Astrocyte (in vitro differentiated cells and primary cell): ENCODE results near the gene MACC1. TPM values are rescaled to one million over a fixed set of nuclear protein-coding genes. Genes with fewer than 3 reads are reported as not detected.
A peak's percentile ranks its signal among the peaks of the same experiment; 100 is the strongest.

Source experiments
- DNase-seq: peaks from one replicate; pipeline ENCODE4 v3.0.0-alpha.2; 2010; ENCODE audit warnings: low read depth
- FAIRE-seq: peaks from 2 replicates; lab custom pipeline; 2011; peaks lifted over from hg19 to GRCh38; lab: Jason Lieb, UNC
- H2AFZ ChIP-seq: 2 replicates; pipeline ENCODE4 v1.6.0; 2012; ENCODE audit warnings: low read depth, low read length, inconsistent platforms
- H3K27ac ChIP-seq: 2 replicates; pipeline ENCODE4 v1.5.1; 2011; ENCODE audit warnings: low read depth, low read length, inconsistent platforms
- H3K27me3 ChIP-seq: 2 replicates; pipeline ENCODE4 v1.6.0; 2011; ENCODE audit warnings: low read length, inconsistent platforms; ENCODE audit not compliant: insufficient read depth
- H3K36me3 ChIP-seq: 2 replicates; pipeline ENCODE4 v1.5.1; 2011; ENCODE audit warnings: low read length, inconsistent platforms; ENCODE audit not compliant: insufficient read depth
- H3K4me1 ChIP-seq: 2 replicates; pipeline ENCODE4 v1.5.1; 2011; ENCODE audit warnings: low read length, inconsistent platforms; ENCODE audit not compliant: insufficient read depth
- H3K4me2 ChIP-seq: 2 replicates; pipeline ENCODE4 v1.6.0; 2012; ENCODE audit warnings: low read length, inconsistent platforms
- H3K4me3 ChIP-seq: 2 replicates; pipeline ENCODE4 v1.5.1; 2011; ENCODE audit warnings: low read depth, mild to moderate bottlenecking, low read length, inconsistent platforms; ENCODE audit not compliant: insufficient read depth
- H3K79me2 ChIP-seq: 2 replicates; pipeline ENCODE4 v1.6.0; 2012; ENCODE audit warnings: mild to moderate bottlenecking, low read length, inconsistent platforms; ENCODE audit not compliant: insufficient read depth
- H3K9ac ChIP-seq: 2 replicates; pipeline ENCODE4 v1.6.0; 2012; ENCODE audit warnings: mild to moderate bottlenecking, low read length, inconsistent platforms
- H3K9me3 ChIP-seq: 2 replicates; pipeline ENCODE4 v1.5.1; 2012; ENCODE audit warnings: low read depth, mild to moderate bottlenecking, low read length, inconsistent platforms; ENCODE audit not compliant: insufficient read depth
- H4K20me1 ChIP-seq: 2 replicates; pipeline ENCODE4 v1.6.0; 2012; ENCODE audit warnings: low read length, inconsistent platforms; ENCODE audit not compliant: insufficient read depth
- H3K27ac Mint-ChIP-seq: one replicate; pipeline ENCODE4 v1.8.0; 2021; ENCODE audit warnings: mild to moderate bottlenecking, mixed read lengths; ENCODE audit not compliant: unreplicated experiment
- H3K27me3 Mint-ChIP-seq: one replicate; pipeline ENCODE4 v1.8.0; 2021; ENCODE audit warnings: low read depth, mixed read lengths; ENCODE audit not compliant: unreplicated experiment
- H3K36me3 Mint-ChIP-seq: one replicate; pipeline ENCODE4 v1.8.0; 2021; ENCODE audit warnings: low read depth, mixed read lengths; ENCODE audit not compliant: unreplicated experiment
- H3K4me1 Mint-ChIP-seq: one replicate; pipeline ENCODE4 v1.8.0; 2021; ENCODE audit warnings: low read depth, mixed read lengths; ENCODE audit not compliant: unreplicated experiment
- H3K4me3 Mint-ChIP-seq: one replicate; pipeline ENCODE4 v1.8.0; 2021; ENCODE audit warnings: mild to moderate bottlenecking, moderate library complexity, mixed read lengths; ENCODE audit not compliant: unreplicated experiment
- H3K9me3 Mint-ChIP-seq: one replicate; pipeline ENCODE4 v1.8.0; 2021; ENCODE audit warnings: mild to moderate bottlenecking, mixed read lengths; ENCODE audit not compliant: unreplicated experiment
- CTCF ChIP-seq: IDR thresholded peaks from 2 replicates; pipeline ENCODE4 v1.5.1; 2011; ENCODE audit warnings: low read depth, mild to moderate bottlenecking, inconsistent platforms, low read length, moderate library complexity; ENCODE audit not compliant: insufficient read depth
- EZH2 ChIP-seq: IDR thresholded peaks from 2 replicates; pipeline ENCODE4 v1.6.1; 2012; ENCODE audit warnings: mild to moderate bottlenecking, low read length, inconsistent platforms; ENCODE audit not compliant: insufficient read depth
- total RNA-seq: library from RNA; stranded (reverse); gene quantifications from 2 replicates; pipeline ENCODE4 v1.2.1, GENCODE V29; 2021

MACC1 gene
- total RNA-seq, 1 donor from 2014 or later, result 2.0 TPM

GRCh38 chr7:20158684-20159083 is 58.5 kb downstream of the MACC1 start:
- no peak for DNase-seq
- Mint-ChIP-seq H3K4me3 (no peak overlapping the region), H3K27ac (no peak overlapping the region), H3K4me1 (no peaks in the 10 kb centered on the region), H3K27me3 (no peaks in the 10 kb centered on the region), H3K36me3 (no peaks in the 10 kb centered on the region), H3K9me3 (no peaks in the 10 kb centered on the region)
- no peaks in the 10 kb centered on the region for H3K9me3 ChIP-seq
- H2AFZ ChIP-seq, result no peak overlapping the region
- TF ChIP-seq CTCF (peak; percentile 8), EZH2 (no peak)
- no peak overlapping the region for H3K4me2 ChIP-seq
- H4K20me1 ChIP-seq, result no peaks in the 10 kb centered on the region
- FAIRE-seq, result no peak
- H3K9ac ChIP-seq, result no peak overlapping the region
- H3K4me1 ChIP-seq, result no peaks in the 10 kb centered on the region
- H3K4me3 ChIP-seq, result no peak overlapping the region
- no peak overlapping the region for H3K27ac ChIP-seq
- H3K79me2 ChIP-seq, result no peaks in the 10 kb centered on the region
- no peaks in the 10 kb centered on the region for H3K27me3 ChIP-seq
- H3K36me3 ChIP-seq, result no peaks in the 10 kb centered on the region

GRCh38 chr7:20157456-20157855 is 59.7 kb downstream of the MACC1 start:
- Histone ChIP-seq H3K79me2 (no peaks in the 10 kb centered on the region), H3K4me2 (no peak overlapping the region), H3K27me3 (no peaks in the 10 kb centered on the region), H4K20me1 (no peaks in the 10 kb centered on the region), H3K36me3 (no peaks in the 10 kb centered on the region), H3K4me1 (no peaks in the 10 kb centered on the region), H3K9me3 (no peaks in the 10 kb centered on the region), H2AFZ (no peak overlapping the region), H3K27ac (no peak overlapping the region), H3K9ac (no peak overlapping the region), H3K4me3 (no peak overlapping the region)
- Mint-ChIP-seq H3K27me3 (no peaks in the 10 kb centered on the region), H3K9me3 (no peaks in the 10 kb centered on the region), H3K4me1 (no peaks in the 10 kb centered on the region), H3K27ac (no peak overlapping the region), H3K4me3 (no peak overlapping the region), H3K36me3 (no peaks in the 10 kb centered on the region)
- TF ChIP-seq EZH2 (no peak), CTCF (no peak)
- DNase-seq, result no peak
- FAIRE-seq, result no peak

- Mint-ChIP-seq H3K4me3 (no peak overlapping the region), H3K36me3 (no peaks in the 10 kb centered on the region), H3K27me3 (no peaks in the 10 kb centered on the region), H3K4me1 (no peaks in the 10 kb centered on the region), H3K27ac (no peak overlapping the region), H3K9me3 (no peaks in the 10 kb centered on the region)
- no peaks in the 10 kb centered on the region for H3K27me3 ChIP-seq
- no peaks in the 10 kb centered on the region for H3K4me1 ChIP-seq
- FAIRE-seq, result no peak
- no peak overlapping the region for H3K4me2 ChIP-seq
- H3K9me3 ChIP-seq, result no peaks in the 10 kb centered on the region
- no peak overlapping the region for H2AFZ ChIP-seq
- no peaks in the 10 kb centered on the region for H3K36me3 ChIP-seq
- H3K27ac ChIP-seq, result no peak overlapping the region
- no peak overlapping the region for H3K9ac ChIP-seq
- H3K4me3 ChIP-seq, result no peak overlapping the region
- no peak for DNase-seq
- TF ChIP-seq EZH2 (no peak), CTCF (no peak)
- H4K20me1 ChIP-seq, result no peaks in the 10 kb centered on the region
- no peaks in the 10 kb centered on the region for H3K79me2 ChIP-seq
Measured at GRCh38 chr7:20153999-20154398, 63.2 kb downstream of the MACC1 start.
